NCI-H2171 (cell line): ENCODE measurements around the gene KPNB1.

Experiments
- DNase-seq: peaks from one replicate; lab custom pipeline; 2025; lab: John Stamatoyannopoulos, UW

KPNB1 gene

DNA sequence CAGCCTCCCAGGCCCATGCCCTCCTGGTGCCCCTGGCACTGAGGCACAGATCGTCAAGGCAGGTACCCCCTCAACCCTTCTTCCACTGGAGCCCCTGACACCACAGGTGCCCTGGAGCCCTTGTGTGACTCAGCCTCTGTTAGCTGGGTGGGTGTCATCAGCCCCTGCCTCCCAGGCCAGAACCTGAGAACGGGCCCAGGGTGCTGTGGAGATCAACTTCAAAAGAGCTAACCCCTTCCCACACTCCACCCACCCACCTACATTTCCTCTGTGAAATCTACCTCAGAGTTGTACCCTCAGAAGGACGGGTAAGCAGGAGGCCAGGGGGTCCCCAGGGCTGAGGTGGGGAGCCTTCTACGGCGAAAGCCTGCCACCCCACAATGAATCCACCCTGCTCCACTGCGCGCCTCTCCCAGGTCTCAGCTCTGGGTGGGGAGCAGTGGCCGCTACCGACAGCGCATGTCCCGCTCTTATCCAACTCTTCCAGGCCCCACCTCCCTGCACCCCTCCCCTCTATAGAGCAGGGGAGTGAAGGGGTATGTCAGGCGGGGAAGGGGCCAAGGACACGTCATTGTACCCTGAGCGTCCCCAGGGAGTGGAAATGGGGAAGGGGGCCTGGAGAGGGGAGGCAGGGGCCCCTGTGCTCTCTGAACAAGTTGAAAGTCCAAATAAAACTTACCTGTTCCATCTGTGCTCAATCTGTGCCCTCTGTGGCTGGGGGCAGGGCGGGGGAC, 61.8 kb downstream of the KPNB1 start:
- DNase-seq, result no peak

DNA sequence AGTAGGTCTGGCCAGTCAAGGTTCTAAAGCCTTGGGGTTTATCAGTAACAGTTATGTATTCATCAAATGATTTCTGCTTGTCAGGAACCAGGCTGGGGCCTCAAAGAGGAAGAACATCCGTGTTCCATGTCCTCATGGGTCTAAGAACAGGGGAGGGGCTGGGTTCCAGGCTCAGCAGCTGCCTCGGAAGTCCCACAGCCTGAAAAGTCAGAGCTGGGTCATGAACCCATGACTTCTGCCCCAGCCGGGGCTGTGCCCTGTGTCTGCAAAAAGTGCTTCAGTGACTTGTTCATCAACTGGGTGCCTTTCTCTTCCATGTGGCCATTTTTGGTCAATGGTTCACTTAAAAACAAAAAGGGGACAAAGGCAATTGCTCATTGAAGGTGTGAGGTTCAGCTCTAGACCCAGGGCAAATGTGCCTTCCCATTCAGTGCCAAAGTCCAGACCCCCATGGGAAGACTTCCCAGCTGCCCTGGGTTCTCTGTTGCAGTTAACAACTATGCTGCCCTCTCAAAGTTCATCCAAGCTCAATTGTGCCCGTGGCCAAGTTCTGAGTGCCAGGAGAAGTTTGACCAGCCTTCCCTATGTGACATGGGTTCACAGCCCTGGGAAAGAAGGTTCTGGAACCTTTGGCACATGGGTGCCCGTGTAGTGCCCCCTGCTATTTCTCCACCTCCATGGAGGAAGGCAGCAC, 62.8 kb downstream of the KPNB1 start:
- no peak for DNase-seq

DNA sequence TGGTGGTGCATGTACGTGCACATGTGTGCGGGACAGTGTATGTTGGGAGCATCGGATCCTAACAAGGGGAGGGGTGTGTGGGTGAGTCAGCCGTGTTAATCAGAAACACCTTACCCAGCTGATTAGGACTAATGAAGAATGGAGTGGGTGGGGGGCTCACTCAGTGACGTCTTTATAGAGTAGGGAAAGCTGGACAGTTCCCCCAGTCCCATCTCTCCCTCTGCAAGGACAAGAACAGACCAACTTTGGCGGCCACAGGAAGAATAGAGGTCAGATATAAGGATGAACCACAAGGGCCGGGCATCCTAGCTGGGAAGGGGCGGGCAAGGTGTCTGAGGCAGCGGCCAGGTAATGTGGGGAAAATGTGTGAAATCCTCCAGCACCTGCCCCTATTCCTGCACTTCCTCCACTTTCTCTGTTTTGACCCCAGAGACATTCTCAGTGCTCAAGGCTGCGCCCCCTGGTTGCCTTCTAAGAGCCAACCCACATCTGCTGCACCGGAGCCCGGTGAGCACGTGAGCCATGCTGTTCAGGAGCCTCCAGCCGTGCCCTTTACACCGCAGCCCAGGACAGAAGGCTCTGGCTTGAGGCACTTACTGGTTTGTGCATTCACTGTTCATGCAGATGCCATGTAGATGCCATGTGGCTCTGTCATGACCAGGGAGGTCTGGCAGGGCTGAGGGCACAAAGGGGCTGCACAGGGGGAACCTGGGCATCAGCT, 64.4 kb downstream of the KPNB1 start:
- DNase-seq, result no peak

DNA sequence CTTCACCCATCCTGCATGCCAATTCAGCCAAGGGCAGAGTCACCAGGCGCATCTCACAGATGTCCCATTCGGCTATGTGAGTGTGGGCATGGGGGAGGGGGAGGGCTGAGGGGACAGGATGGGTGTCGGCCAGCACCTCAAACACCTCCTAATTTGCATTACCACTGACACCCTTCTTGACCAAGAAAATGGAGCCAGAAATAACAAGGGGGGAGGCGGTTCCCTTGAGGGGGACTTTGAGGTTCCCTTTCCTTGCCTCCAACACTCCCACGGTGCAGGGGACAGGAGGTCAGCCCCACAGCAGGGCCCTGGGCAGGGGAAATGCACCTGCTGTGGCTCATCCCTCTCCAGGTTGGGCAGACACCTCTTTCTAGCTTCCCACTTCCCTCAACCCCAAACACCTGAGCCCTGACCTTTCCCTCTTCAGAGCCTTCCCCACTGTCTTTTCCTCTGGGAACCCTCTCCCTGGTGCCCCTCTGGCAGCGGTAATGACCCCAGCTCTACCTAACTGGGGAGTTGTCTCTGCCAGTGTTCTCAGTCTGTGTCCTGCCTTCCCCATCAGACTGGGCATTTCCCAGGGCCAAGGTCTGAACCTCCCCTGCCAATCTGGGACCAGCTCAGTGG, 65.2 kb downstream of the KPNB1 start:
- DNase-seq, result no peak

DNA sequence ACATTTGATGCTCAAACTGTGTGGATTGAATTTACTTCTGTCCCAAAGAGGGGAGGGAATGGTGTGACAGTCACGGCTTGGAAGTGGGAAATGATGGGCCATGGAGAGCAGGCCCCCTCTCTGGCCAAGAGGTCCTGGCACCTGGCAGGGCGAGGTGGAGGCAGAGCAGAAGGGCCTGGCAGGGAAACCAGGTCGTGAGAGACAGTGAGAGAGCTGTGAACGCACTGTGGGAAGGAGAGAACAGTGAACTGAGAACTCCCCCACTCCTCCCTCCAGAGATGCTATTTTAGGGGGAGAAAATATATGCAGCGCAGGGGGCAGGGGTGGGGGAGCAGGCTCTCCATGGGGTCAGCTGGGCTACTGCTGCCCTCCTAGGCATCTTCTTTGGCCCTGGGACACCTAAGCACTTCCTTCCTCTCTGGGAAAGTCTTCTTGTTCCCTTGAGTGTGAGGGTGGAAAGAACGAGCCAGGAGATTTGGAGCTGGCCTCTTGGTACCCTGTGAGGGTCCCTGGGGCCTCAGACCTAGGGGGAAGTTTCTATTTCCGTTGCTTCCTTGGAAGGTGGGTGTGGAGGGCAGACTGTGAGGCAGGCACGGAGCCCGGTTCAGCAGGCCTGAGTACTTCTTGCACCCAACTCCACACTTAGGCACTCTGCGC, 66.1 kb downstream of the KPNB1 start:
- no peak for DNase-seq

DNA sequence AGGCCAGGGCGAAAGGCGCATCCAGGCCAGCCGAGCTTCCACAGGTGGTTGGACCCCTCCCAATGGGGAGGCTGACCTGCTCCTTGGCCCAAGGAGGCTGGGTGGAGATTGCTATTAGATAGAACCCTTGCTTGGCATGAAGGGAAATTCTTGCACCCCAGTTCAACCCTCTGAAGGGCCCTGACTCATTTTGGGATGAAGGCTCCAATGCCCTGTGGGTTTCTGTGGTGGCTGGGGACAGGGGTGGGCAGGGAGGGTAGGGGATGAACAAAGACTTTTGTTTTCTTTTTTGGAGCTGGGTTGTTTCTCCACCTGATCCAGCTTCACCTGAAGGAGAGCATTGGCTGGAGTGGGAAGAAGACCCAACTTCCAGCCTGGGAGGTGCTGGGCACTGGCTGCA, 66.7 kb downstream of the KPNB1 start:
- DNase-seq, result no peak

DNA sequence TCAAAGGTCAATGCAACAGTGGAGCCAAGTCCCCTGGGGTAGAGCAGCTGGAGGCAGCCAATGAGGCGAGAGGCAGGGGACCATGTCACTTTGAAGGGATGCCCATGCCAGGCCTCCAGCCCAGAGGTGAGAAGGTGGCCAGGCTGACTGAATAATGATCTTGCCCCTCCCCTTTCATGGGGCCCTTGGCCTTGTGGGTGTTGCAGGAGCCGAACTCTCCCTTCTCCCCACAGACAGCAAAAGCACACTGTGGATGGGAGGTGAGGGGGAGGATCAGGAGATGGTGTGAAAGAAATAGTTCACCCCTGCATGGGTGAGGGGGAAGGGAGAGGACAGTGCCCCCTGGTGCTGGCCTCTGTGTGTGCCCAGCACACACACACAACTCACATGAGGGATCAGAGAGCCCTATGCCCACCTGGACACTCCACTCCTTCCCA, 67.6 kb downstream of the KPNB1 start:
- no peak for DNase-seq

DNA sequence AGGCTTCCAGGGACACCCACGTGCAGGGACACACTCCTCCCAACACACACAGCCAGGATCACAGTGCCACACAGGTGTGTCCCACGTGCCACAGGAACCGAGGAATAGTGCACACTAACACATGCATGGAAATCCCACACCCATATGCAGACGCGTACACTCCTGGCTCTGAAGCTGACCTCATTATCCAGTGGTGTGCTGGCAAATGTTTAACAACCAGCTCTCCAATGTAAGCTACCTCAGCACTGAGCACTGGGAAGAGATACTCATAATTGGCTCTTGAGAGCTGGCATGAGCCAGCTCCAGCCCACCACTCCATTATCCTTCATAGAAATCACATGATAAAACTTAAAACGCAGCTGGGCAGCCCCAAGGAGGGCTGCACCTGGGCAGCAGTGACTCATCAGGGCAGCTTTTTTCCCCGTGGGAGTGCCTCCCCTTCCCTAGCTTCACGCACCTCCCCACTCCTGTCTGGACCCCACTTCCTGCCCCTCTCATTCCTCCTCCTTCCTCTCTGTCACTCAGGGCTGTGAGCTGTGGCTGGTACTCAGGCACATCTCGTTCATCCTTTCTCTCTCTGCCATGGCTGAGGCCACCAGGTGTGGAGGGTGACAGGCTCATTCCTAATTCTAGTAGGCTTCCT, 68.4 kb downstream of the KPNB1 start:
- no peak for DNase-seq

DNA sequence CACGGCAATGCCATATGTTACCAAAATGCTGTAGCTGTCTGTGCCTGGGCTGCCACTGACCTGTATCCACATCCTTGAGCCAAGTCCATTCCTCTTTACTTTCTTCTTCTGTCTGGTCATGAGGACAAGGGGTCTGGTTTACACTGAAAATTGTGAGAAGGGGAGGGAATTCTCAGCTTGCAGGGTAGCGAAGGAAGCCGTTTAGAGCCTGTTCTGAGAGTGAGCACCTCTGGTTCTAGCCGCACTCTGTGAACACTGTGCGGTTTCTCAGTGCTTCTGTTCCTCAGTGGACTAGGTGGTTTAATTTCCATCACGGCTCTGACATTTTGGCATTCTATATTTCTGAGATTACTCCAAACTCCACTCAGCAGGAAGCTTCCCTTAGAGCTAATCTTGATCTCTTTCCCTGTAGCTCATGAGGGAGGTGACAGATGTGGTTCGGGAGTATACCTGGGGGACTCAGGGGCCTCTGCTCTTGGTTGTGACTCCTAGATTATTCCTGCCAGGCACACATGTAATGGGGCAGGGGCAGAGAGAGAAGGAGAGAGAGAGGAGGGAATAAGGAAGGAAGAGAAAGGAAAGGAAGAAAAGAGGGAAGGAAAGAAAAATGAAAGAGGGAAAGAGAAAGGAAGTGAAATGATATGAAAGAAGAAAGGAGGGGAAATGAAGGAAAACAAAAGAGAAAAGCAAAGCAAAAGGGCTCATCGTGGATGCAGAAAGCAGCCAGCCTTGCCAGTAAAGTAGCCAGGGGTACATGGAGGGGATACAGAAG, 69.1 kb downstream of the KPNB1 start:
- DNase-seq, result no peak

DNA sequence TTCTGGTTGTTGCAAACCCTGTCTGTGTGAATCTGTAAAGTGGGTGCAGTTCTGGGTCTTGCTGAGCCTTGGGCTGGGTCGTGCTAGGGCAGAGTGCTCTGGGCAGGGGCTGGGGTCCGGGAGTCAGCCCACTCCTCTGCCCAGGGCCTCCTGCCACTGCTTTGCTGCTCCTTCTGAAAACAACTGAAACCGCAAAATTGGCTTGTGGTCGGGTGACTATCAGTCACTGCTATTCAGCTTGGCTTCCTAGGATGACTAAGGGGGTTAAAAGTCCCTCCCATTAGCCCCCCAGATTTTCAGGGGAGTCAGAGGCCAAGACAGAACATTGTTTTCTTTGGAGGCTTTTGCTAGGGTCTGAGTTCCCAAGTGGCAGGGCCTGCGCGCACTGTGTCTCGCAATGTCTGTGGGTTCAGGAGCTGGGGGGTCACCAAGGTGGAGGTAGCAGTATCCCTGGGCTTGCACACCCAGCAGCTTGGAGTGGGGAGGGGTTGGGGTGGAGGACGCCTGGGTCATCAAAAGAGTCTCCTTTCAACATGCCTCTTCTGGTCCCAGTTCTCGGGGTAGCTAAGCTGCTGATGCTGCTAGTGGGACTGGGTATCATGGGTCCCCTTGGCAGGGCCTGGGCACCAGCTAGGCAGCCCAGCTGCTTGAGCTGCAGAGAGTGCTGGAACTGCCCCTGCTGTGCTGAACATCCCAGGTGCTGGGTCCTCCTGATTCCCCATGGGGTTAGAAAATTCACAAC, 69.9 kb downstream of the KPNB1 start:
- no peak for DNase-seq

DNA sequence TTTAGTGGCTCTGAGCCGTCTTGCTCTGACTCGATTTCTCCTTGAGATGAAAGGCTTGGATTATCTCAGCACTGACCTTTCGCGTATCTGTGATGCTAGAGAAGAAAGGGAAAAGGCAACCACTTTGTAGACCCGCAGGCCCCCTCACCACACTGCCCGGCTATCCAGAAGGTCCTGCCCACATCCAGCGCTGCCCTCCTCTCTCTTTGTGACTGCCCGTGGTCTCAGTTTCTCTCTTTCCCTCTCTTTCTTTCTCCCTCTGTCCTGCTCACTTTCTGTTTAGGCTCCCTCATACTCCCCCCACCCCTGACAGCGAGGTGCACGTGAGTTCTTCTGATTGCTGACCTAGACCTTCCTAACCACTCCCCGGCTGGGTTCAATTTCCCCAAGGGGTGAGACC, 70.5 kb downstream of the KPNB1 start:
- DNase-seq, result no peak

DNA sequence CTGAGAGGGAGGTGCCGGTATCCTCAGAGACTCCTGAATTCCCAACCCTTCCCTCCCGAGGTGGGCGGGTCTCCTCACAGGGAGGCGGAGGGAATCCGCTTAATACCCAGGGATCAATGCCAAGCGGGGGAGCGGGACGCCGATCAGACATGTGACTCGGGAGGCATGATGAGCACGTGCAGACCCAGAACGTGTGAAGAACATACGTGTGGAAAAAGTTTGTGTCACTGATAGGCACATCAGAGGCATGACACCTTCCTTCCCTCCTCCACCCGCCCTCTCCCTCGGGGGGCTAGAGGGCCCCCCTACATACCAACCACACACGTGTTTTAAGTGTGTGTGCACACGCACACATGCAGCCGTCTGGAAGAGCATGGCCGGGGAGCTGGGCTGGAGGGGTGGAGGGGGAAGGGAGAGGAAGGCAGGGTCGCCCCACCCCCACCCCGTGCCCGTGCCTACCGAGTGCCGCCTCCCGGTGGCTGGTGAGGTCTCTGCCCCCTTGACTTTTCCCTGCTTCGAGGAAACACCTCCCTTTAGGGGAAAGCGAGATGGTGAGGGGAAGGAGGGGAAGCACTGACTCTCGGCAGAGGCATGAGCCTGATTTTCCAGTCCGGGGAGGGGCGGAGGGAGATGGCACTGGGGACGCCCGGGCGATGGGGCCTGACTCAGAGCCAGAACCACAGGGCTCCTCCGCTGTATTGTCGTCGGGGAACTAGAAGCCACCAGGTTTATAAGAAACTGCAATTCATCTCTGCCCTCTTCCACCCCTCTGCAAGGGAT, 71.2 kb downstream of the KPNB1 start:
- DNase-seq, result no peak

DNA sequence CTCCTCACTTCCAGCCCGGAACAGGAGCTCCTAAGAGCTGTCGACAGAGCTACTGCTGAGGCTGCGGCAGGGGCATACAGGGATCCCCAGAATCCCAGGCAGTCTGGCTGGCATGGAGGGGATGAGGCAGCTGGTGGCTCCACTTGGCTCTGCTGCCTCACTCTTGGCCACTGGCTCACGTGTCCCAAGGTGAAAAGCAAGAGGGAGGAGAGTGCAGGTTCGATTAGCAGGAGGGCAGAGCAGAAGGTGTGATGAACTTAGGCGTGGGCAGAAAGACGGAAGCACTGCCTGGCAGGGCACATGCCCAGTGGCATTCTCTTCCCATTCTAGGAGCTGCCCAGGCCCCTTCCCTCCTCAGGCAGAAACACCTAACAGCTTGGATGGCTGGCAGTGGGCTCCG, 72.0 kb downstream of the KPNB1 start:
- DNase-seq, result no peak

DNA sequence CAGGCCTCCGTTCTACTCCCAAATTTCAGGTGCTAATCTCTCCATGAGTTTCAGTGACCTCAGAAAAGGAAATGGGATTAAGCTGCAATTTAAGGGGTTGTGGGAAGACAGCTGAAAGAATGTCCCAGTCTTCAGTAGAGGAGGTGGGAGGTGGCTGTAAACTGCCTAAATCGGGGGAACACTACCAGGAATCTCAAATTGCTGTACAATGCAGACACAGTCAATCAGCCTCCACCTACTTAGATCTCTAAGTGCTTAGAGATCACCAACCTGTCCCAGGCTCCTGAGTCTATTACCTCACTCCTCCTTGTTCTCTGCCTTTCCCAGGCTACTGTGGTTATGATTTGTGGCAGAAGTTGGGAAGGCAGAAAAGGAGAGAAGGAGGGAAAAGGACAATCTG, 75.0 kb downstream of the KPNB1 start:
- no peak for DNase-seq

DNA sequence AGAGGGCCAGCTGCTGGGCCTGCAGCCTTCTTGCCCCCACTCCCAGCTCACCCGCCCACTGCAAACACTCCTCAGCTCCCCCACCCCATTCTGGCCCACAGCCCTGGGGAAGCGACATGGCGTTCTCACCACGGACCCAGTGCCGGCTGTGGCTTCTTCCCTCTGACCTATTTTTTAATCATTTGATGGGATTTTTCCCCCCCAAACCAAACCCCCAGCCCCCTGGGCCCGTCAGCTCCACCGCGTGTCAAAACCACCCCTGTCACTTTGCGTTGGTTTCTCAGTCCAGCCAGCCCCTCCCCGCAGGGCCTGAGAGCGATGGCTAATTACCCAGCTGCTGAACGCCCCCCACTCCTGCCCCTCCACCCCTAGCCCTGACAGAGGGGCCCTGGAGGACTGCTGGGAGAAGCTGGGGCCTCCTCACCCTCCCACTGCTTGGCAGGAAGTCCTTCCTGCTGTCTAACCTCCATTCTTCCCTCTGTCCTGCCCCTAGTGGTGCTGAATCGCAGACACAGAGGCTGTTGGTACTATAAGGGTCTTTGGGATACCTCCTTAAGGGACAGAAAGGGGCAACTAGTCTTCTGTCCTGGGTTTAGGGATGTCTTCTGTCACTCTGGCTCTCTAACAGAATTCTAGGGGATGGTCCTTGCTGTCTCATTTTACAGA, 75.9 kb downstream of the KPNB1 start:
- no peak for DNase-seq

DNA sequence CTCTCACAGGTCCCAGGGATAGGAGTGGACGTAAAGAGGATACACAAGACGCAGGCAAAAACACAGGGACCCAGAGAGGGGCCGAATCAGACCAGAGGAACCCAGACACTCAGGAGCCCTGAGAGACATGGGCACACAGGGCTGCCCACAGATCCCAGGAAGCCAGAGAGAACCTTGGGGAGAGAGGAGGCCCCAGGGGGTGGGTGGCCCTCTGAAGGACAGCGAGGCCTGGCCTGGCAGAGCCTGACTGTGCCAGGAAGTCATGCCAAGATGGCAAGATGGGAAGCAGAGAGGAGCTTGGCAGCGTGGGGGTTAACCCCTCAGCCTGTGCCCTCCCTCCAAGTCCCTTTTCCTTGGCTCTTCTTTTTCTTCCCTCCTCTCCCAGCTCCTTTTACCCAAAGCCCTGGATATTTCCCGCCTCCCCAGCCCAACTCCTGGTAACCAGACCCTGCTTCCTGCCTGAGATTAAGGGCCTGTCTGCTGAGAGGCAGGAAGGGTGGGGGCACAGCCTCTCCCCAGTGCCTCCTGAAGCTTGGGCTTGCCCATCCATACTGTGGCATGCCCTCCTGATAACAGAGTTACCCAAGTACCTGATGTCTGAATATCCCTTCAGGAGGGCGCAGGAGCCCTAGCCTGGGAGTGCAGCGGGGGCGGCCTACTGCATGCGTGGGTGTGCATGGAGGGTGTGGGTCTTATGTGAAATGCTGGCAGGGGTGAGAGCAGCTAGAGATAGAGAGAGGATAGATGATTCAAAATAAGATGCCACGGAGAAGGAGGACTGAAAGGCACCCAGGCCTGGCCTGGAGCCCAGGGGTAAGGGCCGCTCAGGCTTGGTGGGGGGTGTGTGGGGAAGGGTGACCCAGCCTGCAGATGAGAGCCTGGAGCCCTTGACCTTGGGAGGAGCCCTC, 77.3 kb downstream of the KPNB1 start:
- no peak for DNase-seq

DNA sequence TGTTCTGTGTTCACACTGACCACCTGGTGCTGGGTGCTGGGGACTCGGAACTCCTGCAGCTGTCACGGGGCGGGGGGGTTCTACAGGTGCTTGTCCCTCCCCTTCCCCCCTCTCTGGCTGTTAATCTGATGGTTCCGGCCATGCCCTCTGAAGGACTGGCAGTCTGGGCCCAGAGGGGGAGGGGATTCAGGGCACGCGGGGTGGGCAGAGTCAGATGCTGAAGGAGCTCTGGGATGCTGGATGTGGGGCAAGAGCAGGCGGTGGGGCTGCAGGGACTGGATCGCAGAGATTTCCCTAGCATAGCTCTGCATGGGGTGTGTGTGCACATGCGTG, 78.0 kb downstream of the KPNB1 start:
- no peak for DNase-seq
